GM18507 (cell line): ENCODE data around the gene TM7SF3.
"Not testable (repeated sequence)": the region's sequence is repeated elsewhere in the genome, so short reads cannot be mapped to it uniquely, and the experiment has no call there.

ENCODE experiments used
- DNase-seq: peaks from one replicate; pipeline ENCODE4 v3.0.0; 2011; ENCODE audit warnings: low read depth; ENCODE audit not compliant: insufficient read length; ENCODE audit errors: extremely low spot score
- FAIRE-seq: peaks from 2 replicates; lab custom pipeline; 2011; peaks lifted over from hg19 to GRCh38; lab: Jason Lieb, UNC

TM7SF3 gene

GRCh38 chr12:27017163-27017823, 3.1 kb upstream of the TM7SF3 start:
- FAIRE-seq, result not testable (repeated sequence)

GRCh38 chr12:27015730-27016076, 1.5 kb upstream of the TM7SF3 start:
- no peak for DNase-seq
- peak; percentile 41 for FAIRE-seq

More at GRCh38 chr12:27017163-27017823, 3.1 kb upstream of the TM7SF3 start:
- not testable (repeated sequence) for DNase-seq

GRCh38 chr12:27014859-27015729, 910 bp upstream of the TM7SF3 start:
- FAIRE-seq, result no peak
- no peak for DNase-seq

- DNase-seq (no peak), FAIRE-seq (no peak)
These were observed 536 bp downstream of the TM7SF3 start for GRCh38 chr12:27013611-27014084.

- no peak for FAIRE-seq
These were observed 1.3 kb downstream of the TM7SF3 start for GRCh38 chr12:27012982-27013255.

GRCh38 chr12:27012239-27012981, 1.8 kb downstream of the TM7SF3 start:
- FAIRE-seq (no peak), DNase-seq (no peak)

More at GRCh38 chr12:27012982-27013255, 1.3 kb downstream of the TM7SF3 start:
- DNase-seq, result no peak

- no peak for DNase-seq
- FAIRE-seq, result peak; percentile 62
These were observed 4.3 kb downstream of the TM7SF3 start for GRCh38 chr12:27009881-27010301.

GRCh38 chr12:27008081-27008480, 6.1 kb downstream of the TM7SF3 start:
- no peak for DNase-seq
- no peak for FAIRE-seq

- FAIRE-seq (no peak), DNase-seq (no peak)
These were observed 7.3 kb downstream of the TM7SF3 start for GRCh38 chr12:27006797-27007467.

- no peak for DNase-seq
- no peak for FAIRE-seq
These were observed 8.7 kb downstream of the TM7SF3 start for GRCh38 chr12:27005495-27005894.

- FAIRE-seq (no peak), DNase-seq (no peak)
These were observed 10.5 kb downstream of the TM7SF3 start for GRCh38 chr12:27003421-27004381.

GRCh38 chr12:27002141-27002540, 12.0 kb downstream of the TM7SF3 start:
- DNase-seq (no peak), FAIRE-seq (no peak)

GRCh38 chr12:27001663-27002062, 12.5 kb downstream of the TM7SF3 start:
- DNase-seq, result no peak
- FAIRE-seq, result no peak

- FAIRE-seq, result no peak
- DNase-seq, result no peak
These were observed 13.2 kb downstream of the TM7SF3 start for GRCh38 chr12:27000961-27001360.

GRCh38 chr12:26997003-26997402, 17.2 kb downstream of the TM7SF3 start:
- FAIRE-seq (no peak), DNase-seq (no peak)

- FAIRE-seq (no peak), DNase-seq (no peak)
These were observed 18.5 kb downstream of the TM7SF3 start for GRCh38 chr12:26995706-26996105.

GRCh38 chr12:26994109-26994508, 20.1 kb downstream of the TM7SF3 start:
- DNase-seq, result no peak
- FAIRE-seq, result no peak

GRCh38 chr12:26991826-26992225, 22.4 kb downstream of the TM7SF3 start:
- DNase-seq (no peak), FAIRE-seq (no peak)

GRCh38 chr12:26989873-26990272, 24.3 kb downstream of the TM7SF3 start:
- DNase-seq (no peak), FAIRE-seq (no peak)
